C4-2B (cell line): ENCODE results near the gene SERINC5.

ENCODE experiments used
- CTCF ChIP-seq: fragments of 450-650 bp; conservative IDR thresholded peaks from 2 replicates; pipeline ENCODE4 v1.5.1; 2017; ENCODE audit warnings: mild to moderate bottlenecking
- ZFX ChIP-seq: fragments of 450-650 bp; IDR thresholded peaks from 2 replicates; pipeline ENCODE4 v1.6.1; 2017

GRCh38 chr5:80291761-80292160 is 35.9 kb upstream of the SERINC5 start:
- TF ChIP-seq CTCF (no peak), ZFX (no peak)
